PC-9 (cell line): Measurements from ENCODE around the gene ZSCAN16.

Experiments used
- CTCF ChIP-seq: fragments of 200-600 bp; sonication (generic); conservative IDR thresholded peaks from 2 replicates; pipeline ENCODE4 v1.6.1; 2017; ENCODE audit warnings: mixed run types, antibody characterized with exemption, mild to moderate bottlenecking, moderate library complexity
- EZH2 ChIP-seq: fragments of 200-600 bp; sonication (generic); IDR thresholded peaks from 2 replicates; pipeline ENCODE4 v1.8.0; 2017; ENCODE audit warnings: antibody characterized with exemption, low read depth

GRCh38 chr6:28160233-28160632 lies 35.8 kb downstream of the ZSCAN16 start:
- TF ChIP-seq CTCF (no peak), EZH2 (no peak)
